ENCODE data around the gene ITGB6.

DNA sequence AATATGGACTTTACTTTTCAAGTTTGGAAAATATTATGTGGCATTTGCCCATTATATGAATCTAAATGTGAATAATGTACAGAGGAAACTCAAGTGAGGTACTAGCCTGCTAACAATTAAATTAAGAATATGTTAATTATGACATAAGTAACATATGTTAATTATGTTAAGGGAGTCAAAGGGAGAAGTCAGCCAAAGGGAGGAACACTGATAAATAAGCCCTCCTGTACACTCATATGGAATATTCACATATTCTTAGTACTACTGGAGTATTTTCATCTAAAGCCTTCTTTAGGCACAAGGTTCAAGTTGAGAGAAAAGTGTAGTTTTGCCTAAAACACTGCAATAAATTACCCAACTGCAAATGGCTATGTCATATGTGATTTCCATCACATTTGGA is 30.1 kb downstream of the ITGB6 start:
- no peak for TF ChIP-seq RARB (CRISPR knock-in tag; IDR thresholded peaks at IDR 0.05)
- no peak for TF ChIP-seq ZFP30 (CRISPR knock-in tag; IDR thresholded peaks at IDR 0.05)
- TF ChIP-seq, protein P1, sequence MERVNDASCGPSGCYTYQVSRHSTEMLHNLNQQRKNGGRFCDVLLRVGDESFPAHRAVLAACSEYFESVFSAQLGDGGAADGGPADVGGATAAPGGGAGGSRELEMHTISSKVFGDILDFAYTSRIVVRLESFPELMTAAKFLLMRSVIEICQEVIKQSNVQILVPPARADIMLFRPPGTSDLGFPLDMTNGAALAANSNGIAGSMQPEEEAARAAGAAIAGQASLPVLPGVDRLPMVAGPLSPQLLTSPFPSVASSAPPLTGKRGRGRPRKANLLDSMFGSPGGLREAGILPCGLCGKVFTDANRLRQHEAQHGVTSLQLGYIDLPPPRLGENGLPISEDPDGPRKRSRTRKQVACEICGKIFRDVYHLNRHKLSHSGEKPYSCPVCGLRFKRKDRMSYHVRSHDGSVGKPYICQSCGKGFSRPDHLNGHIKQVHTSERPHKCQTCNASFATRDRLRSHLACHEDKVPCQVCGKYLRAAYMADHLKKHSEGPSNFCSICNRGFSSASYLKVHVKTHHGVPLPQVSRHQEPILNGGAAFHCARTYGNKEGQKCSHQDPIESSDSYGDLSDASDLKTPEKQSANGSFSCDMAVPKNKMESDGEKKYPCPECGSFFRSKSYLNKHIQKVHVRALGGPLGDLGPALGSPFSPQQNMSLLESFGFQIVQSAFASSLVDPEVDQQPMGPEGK (CRISPR knock-in tag; IDR thresholded peaks at IDR 0.05; ENCODE audit: borderline replicate concordance): no peak
- TF ChIP-seq, protein P2, sequence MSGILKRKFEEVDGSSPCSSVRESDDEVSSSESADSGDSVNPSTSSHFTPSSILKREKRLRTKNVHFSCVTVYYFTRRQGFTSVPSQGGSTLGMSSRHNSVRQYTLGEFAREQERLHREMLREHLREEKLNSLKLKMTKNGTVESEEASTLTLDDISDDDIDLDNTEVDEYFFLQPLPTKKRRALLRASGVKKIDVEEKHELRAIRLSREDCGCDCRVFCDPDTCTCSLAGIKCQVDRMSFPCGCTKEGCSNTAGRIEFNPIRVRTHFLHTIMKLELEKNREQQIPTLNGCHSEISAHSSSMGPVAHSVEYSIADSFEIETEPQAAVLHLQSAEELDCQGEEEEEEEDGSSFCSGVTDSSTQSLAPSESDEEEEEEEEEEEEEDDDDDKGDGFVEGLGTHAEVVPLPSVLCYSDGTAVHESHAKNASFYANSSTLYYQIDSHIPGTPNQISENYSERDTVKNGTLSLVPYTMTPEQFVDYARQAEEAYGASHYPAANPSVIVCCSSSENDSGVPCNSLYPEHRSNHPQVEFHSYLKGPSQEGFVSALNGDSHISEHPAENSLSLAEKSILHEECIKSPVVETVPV (CRISPR knock-in tag; IDR thresholded peaks at IDR 0.05): no peak
- TF ChIP-seq PPARA (CRISPR knock-in tag; IDR thresholded peaks at IDR 0.05; ENCODE audit: borderline replicate concordance): no peak
- TF ChIP-seq, protein P3, sequence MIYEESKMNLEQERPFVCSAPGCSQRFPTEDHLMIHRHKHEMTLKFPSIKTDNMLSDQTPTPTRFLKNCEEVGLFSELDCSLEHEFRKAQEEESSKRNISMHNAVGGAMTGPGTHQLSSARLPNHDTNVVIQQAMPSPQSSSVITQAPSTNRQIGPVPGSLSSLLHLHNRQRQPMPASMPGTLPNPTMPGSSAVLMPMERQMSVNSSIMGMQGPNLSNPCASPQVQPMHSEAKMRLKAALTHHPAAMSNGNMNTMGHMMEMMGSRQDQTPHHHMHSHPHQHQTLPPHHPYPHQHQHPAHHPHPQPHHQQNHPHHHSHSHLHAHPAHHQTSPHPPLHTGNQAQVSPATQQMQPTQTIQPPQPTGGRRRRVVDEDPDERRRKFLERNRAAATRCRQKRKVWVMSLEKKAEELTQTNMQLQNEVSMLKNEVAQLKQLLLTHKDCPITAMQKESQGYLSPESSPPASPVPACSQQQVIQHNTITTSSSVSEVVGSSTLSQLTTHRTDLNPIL (CRISPR knock-in tag; IDR thresholded peaks at IDR 0.05; ENCODE audit: low read depth): no peak
- TF ChIP-seq ZC3H10 (CRISPR knock-in tag; IDR thresholded peaks at IDR 0.05): no peak
- no peak for TF ChIP-seq BACH2 (CRISPR knock-in tag; IDR thresholded peaks at IDR 0.05; ENCODE audit: borderline replicate concordance)
- TF ChIP-seq ESRRG (CRISPR knock-in tag; IDR thresholded peaks at IDR 0.05): no peak
- TF ChIP-seq ISL1 (CRISPR knock-in tag; IDR thresholded peaks at IDR 0.05): no peak
- no peak for TF ChIP-seq ZNF8 (CRISPR knock-in tag; IDR thresholded peaks at IDR 0.05)
- TF ChIP-seq ARNTL (CRISPR knock-in tag; IDR thresholded peaks at IDR 0.05; ENCODE audit: borderline replicate concordance, low read depth): no peak
- TF ChIP-seq, protein P4, sequence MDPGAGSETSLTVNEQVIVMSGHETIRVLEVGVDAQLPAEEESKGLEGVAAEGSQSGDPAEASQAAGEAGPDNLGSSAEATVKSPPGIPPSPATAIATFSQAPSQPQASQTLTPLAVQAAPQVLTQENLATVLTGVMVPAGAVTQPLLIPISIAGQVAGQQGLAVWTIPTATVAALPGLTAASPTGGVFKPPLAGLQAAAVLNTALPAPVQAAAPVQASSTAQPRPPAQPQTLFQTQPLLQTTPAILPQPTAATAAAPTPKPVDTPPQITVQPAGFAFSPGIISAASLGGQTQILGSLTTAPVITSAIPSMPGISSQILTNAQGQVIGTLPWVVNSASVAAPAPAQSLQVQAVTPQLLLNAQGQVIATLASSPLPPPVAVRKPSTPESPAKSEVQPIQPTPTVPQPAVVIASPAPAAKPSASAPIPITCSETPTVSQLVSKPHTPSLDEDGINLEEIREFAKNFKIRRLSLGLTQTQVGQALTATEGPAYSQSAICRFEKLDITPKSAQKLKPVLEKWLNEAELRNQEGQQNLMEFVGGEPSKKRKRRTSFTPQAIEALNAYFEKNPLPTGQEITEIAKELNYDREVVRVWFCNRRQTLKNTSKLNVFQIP (CRISPR knock-in tag; IDR thresholded peaks at IDR 0.05; ENCODE audit: borderline replicate concordance, low read depth): no peak
